Left ventricle myocardium superior (tissue), 1 donor: ENCODE results near the gene MACROD2. TPM values are rescaled to one million over a fixed set of nuclear protein-coding genes. Genes with fewer than 3 reads are reported as not detected.
"Not testable (repeated sequence)": the region's sequence is repeated elsewhere in the genome, so short reads cannot be mapped to it uniquely, and the experiment has no call there.

Experiments used
- ATAC-seq: fragments of 200-7000 bp; cut with Tn5 transposase; one replicate; pipeline ENCODE4 v1.9.1; 2020; ENCODE audit warnings: mild to moderate bottlenecking, moderate library complexity
- DNase-seq: peaks from one replicate; pipeline ENCODE4 v3.0.0-alpha.2; 2020
- intact Hi-C: fragments of 100-400 bp; cut with micrococcal nuclease; formaldehyde crosslinking; loops from one replicate; pipeline ENCODE4 v1.11.0; 2022
- total RNA-seq: library from RNA; stranded (reverse); fragmentation: NEBNext Ultra II Directional; extraction: Animal tissue kit (Norgen Biotek cat#: 25700); gene quantifications from one replicate; pipeline ENCODE4 v1.2.1, GENCODE V29; 2021
- donor health status: DM: no; HTN: yes; CAD: no; lungs with severe emphysema.

Gene MACROD2
- total RNA-seq, 1 donor from 2014 or later, result 3.5 TPM

GRCh38 chr20:14919501-14920081 is 924.3 kb downstream of the MACROD2 start:
- ATAC-seq, result no peak
- intact Hi-C loops, result no loop called here
- no peak for DNase-seq

- ATAC-seq (no peak), DNase-seq (no peak)
- intact Hi-C loops, result no loop called here
Observed at GRCh38 chr20:14921513-14921912, 926.2 kb downstream of the MACROD2 start.

- DNase-seq (no peak), ATAC-seq (no peak)
- intact Hi-C loops, result no loop called here
Observed at GRCh38 chr20:14922503-14923267, 927.4 kb downstream of the MACROD2 start.

GRCh38 chr20:14924433-14924832 is 929.1 kb downstream of the MACROD2 start:
- no peak for ATAC-seq
- intact Hi-C loops, result no loop called here
- no peak for DNase-seq

- DNase-seq, result no peak
- intact Hi-C loops, result no loop called here
- ATAC-seq, result no peak
Observed at GRCh38 chr20:14925300-14925699, 930.0 kb downstream of the MACROD2 start.

GRCh38 chr20:14926436-14926835 is 931.1 kb downstream of the MACROD2 start:
- DNase-seq, intact Hi-C loops, ATAC-seq: not testable (repeated sequence)

GRCh38 chr20:14928083-14928482 is 932.8 kb downstream of the MACROD2 start:
- intact Hi-C loops, result no loop called here
- ATAC-seq (no peak), DNase-seq (no peak)

GRCh38 chr20:14929388-14929787 is 934.1 kb downstream of the MACROD2 start:
- intact Hi-C loops, result no loop called here
- ATAC-seq, result no peak
- no peak for DNase-seq

GRCh38 chr20:14932040-14932439 is 936.7 kb downstream of the MACROD2 start:
- intact Hi-C loops, result no loop called here
- ATAC-seq, result no peak
- no peak for DNase-seq

- ATAC-seq, result no peak
- no peak for DNase-seq
- intact Hi-C loops, result no loop called here
Observed at GRCh38 chr20:14935285-14935684, 940.0 kb downstream of the MACROD2 start.

- intact Hi-C loops, result no loop called here
- ATAC-seq (no peak), DNase-seq (no peak)
Observed at GRCh38 chr20:14937021-14937420, 941.7 kb downstream of the MACROD2 start.

GRCh38 chr20:14937846-14938245 is 942.5 kb downstream of the MACROD2 start:
- DNase-seq (no peak), ATAC-seq (no peak)
- intact Hi-C loops, result no loop called here

GRCh38 chr20:14947536-14947935 is 952.2 kb downstream of the MACROD2 start:
- no peak for ATAC-seq
- intact Hi-C loops, result no loop called here
- no peak for DNase-seq

GRCh38 chr20:14947946-14948345 is 952.6 kb downstream of the MACROD2 start:
- intact Hi-C loops, result no loop called here
- ATAC-seq (no peak), DNase-seq (no peak)

GRCh38 chr20:14948416-14948815 is 953.1 kb downstream of the MACROD2 start:
- DNase-seq, result no peak
- intact Hi-C loops, result no loop called here
- ATAC-seq, result no peak

GRCh38 chr20:14950633-14951032 is 955.3 kb downstream of the MACROD2 start:
- no peak for DNase-seq
- ATAC-seq, result no peak
- intact Hi-C loops, result no loop called here

- DNase-seq (no peak), ATAC-seq (no peak)
- intact Hi-C loops, result no loop called here
Observed at GRCh38 chr20:14951105-14951504, 955.8 kb downstream of the MACROD2 start.

- ATAC-seq (no peak), DNase-seq (no peak)
- intact Hi-C loops, result no loop called here
Observed at GRCh38 chr20:14951707-14952418, 956.5 kb downstream of the MACROD2 start.

GRCh38 chr20:14953736-14954135 is 958.4 kb downstream of the MACROD2 start:
- no peak for ATAC-seq
- intact Hi-C loops, result no loop called here
- no peak for DNase-seq

GRCh38 chr20:14955399-14955798 is 960.1 kb downstream of the MACROD2 start:
- no peak for ATAC-seq
- no peak for DNase-seq
- intact Hi-C loops, result no loop called here
